ENCODE measurements around the gene TRIO. TPM values are rescaled to one million over a fixed set of nuclear protein-coding genes. Genes with fewer than 3 reads are reported as not detected.

TRIO gene
- polyA plus RNA-seq, 12 donors, result 152 to 272 (median 172) TPM; not detected in 1

- DNase-seq, result no peak
Observed at GRCh38 chr5:14184082-14184481, 40.9 kb downstream of the TRIO start.

- no peak for DNase-seq
Observed at GRCh38 chr5:14184725-14185124, 41.6 kb downstream of the TRIO start.

GRCh38 chr5:14185326-14186058, 42.4 kb downstream of the TRIO start:
- no peak for DNase-seq

GRCh38 chr5:14186059-14186830, 43.1 kb downstream of the TRIO start:
- no peak for DNase-seq

- no peak for DNase-seq
Observed at GRCh38 chr5:14187157-14187556, 44.0 kb downstream of the TRIO start.

- DNase-seq, result no peak
Observed at GRCh38 chr5:14187660-14188059, 44.5 kb downstream of the TRIO start.

- no peak for DNase-seq
Observed at GRCh38 chr5:14188778-14189177, 45.6 kb downstream of the TRIO start.

- no peak for DNase-seq
Observed at GRCh38 chr5:14189680-14190079, 46.5 kb downstream of the TRIO start.

GRCh38 chr5:14190194-14191164, 47.3 kb downstream of the TRIO start:
- DNase-seq, result no peak

GRCh38 chr5:14191325-14191724, 48.2 kb downstream of the TRIO start:
- no peak for DNase-seq

GRCh38 chr5:14193496-14193895, 50.4 kb downstream of the TRIO start:
- DNase-seq, result no peak

- DNase-seq, result no peak
Observed at GRCh38 chr5:14195588-14195987, 52.4 kb downstream of the TRIO start.

GRCh38 chr5:14197056-14197455, 53.9 kb downstream of the TRIO start:
- DNase-seq, result no peak

GRCh38 chr5:14199902-14200301, 56.8 kb downstream of the TRIO start:
- no peak for DNase-seq

- DNase-seq, result no peak
Observed at GRCh38 chr5:14200312-14200990, 57.3 kb downstream of the TRIO start.

GRCh38 chr5:14201325-14202045, 58.3 kb downstream of the TRIO start:
- no peak for DNase-seq

- DNase-seq, result no peak
Observed at GRCh38 chr5:14202462-14202861, 59.3 kb downstream of the TRIO start.

- no peak for DNase-seq
Observed at GRCh38 chr5:14204011-14204670, 61.0 kb downstream of the TRIO start.

GRCh38 chr5:14204785-14205321, 61.7 kb downstream of the TRIO start:
- DNase-seq, result peak; percentile 48
